GM18951 (cell line): ENCODE measurements around the gene EPHA8.

Experiments
- POLR2A ChIP-seq: IDR thresholded peaks from 4 replicates; pipeline ENCODE4 v1.6.1; 2011; ENCODE audit warnings: mild to moderate bottlenecking; ENCODE audit not compliant: insufficient read length, insufficient read depth; ENCODE audit errors: extremely low read depth
- in situ Hi-C: fragments of 300-500 bp; cut with MboI; formaldehyde crosslinking; loops from one replicate; pipeline ENCODE4 v1.12.0; 2022; ENCODE audit warnings: low sequenced_read_pairs, mixed read lengths, inconsistent platforms; ENCODE audit not compliant: unreplicated experiment

EPHA8 gene

DNA sequence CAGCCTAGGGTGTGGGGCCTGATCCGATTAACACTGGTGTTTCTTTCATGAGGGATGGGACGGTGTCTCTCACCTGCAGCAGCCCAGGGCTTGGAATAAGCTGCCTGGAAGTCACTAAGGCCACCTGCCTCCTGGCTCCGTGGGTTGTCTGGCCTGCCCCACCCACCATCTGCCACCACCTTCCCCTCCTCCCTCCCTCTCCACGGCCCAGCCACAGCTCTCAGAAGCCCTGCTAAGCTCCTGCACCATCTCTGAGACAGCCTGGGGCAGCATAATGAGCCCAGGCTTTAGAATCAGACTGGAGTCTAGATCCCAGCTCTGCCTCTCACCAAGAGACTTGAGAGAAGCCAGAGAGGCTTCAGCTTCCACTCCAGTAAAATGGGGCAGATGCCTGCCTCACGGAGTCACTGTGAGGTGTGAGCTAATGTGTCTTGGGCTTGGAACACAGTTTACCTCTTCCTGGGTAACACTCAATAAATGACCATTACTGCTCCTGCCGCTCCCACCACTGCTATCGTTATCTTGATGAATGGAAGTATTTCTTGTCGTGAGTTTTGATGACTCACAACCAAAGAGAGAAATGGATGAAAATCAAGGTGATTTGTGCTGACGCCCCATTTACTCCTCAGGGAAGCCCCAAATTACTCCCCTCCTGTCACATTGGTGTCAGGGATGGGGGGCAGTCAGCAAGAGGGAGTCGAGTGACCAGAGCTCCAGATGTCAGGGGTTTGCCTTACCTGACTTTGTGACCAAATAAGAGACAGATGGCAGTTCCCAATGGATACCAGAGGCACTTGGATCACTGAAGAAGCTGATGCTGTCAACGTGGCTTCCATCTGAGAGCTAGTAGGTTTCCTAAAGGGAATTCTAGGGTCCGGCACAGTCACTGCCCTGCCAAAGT lies 49.6 kb downstream of the EPHA8 start:
- in situ Hi-C loops, result no loop called here
- TF ChIP-seq POLR2A, result no peak

GRCh38 chr1:22613572-22613918 lies 50.3 kb downstream of the EPHA8 start:
- TF ChIP-seq POLR2A, result no peak
- in situ Hi-C loops, result no loop called here

DNA sequence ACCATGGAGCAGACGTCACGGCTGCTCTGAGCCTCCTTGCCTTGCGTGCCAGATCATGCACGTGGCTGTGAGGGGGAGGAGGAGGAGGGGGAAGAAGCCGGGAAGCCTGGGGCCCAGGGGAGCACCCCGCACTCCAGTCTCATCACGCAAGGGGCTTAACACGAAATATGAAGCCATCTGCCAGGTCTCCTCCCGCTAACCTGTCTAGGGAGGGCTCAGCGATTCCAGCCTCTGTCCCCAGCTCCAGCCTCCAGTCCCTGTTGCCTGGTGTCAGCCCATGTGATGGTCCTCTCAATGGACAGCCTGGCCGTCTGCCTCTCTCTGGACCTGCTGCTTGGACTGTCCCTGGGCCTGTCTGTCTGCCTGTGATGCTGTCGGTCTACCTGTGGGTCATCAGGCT lies 50.7 kb downstream of the EPHA8 start:
- no peak for TF ChIP-seq POLR2A
- in situ Hi-C loops, result no loop called here

GRCh38 chr1:22615886-22616285 lies 52.6 kb downstream of the EPHA8 start:
- no peak for TF ChIP-seq POLR2A
- in situ Hi-C loops, result no loop called here

DNA sequence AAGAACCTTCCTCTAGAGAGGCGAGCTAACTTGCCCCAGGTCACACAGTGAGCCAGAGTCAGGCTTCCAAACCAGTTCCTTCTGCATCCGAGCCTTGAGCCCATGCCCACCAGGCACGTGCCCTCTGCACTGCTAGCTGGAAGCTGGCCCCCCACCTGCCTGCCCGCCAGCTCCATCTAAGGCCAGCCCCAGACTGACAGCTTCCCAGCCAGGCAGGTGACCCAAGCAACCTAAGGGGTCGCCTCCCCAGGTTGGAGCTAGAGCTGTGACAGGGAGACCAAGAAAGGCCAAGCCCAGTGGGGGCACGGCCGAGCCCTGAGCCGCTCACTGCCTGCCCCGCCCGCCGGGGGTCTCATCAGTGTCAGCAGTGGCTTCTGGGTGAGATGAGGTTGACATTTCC lies 53.3 kb downstream of the EPHA8 start:
- TF ChIP-seq POLR2A, result no peak
- in situ Hi-C loops, result no loop called here

DNA sequence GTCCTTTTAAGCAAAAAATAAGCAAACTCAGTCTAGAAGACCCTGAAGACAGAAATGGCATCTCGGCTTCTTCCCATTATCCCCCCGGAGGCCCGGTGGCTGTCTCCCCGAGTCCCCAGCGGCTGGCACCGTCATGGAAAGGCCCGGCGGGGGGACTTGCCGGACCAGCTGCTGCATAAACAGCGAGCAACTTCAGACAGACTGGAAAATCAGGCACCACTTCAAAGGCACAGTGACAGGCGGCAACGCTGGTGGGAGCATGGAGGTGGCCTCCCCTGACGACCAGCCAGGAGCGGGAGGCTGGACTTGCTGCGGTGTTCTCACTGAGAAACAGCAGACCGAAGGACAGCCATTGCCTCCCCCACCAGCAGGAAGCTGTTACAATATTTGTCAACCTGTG lies 54.8 kb downstream of the EPHA8 start:
- no peak for TF ChIP-seq POLR2A
- in situ Hi-C loops, result no loop called here

DNA sequence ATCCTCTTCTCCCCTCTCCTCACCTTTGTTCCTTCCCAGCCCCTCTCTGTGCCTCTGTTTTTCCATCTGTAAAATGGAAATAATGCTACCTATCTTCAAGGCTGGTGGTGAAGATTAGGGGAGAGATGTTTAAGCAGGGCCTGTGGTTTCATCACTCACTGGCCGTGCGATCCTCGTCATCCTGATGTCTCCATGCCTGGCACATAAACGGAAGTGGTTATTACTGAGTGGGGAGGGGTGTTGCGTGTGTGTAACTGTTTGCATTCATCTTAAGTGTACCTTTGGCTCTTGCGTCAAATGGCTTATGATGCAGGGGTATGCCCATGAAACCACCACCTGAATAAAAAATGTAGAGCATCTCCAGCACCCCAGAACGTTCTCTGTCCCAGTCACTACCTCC lies 56.0 kb downstream of the EPHA8 start:
- TF ChIP-seq POLR2A, result no peak
- in situ Hi-C loops, result no loop called here

DNA sequence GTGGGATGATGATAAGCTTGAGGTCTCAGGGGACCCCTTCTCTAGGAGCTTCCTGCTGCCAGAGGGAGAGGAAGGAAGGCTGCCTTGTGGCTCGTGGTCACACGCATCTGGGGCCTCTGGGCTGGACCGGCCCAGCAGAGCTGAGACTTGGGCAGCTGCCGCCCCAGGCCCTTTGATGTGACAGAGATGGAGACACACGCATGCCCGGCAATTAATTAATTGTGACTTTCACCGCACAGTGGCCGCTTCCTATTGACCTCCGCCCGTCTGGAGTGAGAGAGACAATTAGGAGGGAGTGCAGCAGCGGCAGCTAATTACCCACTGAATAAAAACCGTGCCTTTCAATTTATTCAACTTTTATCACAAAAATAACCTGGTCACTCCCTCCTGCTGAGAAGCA lies 56.5 kb downstream of the EPHA8 start:
- in situ Hi-C loops, result no loop called here
- no peak for TF ChIP-seq POLR2A

- no peak for TF ChIP-seq POLR2A
- in situ Hi-C loops, result no loop called here
These were observed 58.5 kb downstream of the EPHA8 start for GRCh38 chr1:22621761-22622160.

DNA sequence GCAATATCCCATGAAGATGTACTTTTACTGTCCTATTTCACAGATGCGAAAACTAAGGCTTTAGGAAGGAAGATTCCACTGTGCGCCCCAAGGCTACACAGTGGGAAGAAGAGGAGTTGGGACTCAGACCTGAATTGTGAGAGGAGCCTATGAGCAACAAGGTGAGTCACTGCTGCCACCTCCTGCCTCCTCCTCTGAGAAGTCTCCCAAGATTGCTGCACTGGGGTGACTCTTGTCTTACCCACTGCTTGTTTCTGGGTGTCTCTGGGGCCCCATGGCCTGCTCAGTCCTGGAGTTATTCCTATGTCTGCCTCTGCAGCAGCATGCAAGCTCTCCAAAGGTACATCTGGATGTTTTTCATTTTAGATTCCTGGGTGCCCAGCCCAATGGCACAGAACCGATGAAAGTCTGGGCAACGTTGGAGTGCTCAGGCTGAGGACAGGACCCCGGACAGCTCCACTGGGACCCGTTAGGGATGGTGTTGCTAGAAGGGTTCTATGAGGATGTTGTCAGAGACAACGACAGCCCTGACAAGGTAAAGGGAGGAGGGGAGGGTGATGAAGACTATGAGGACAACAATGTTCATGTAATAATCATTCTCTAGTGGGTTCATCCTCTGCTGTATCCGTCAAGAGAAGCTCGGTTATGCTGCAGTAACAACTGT lies 62.1 kb downstream of the EPHA8 start:
- no peak for TF ChIP-seq POLR2A
- in situ Hi-C loops, result no loop called here

DNA sequence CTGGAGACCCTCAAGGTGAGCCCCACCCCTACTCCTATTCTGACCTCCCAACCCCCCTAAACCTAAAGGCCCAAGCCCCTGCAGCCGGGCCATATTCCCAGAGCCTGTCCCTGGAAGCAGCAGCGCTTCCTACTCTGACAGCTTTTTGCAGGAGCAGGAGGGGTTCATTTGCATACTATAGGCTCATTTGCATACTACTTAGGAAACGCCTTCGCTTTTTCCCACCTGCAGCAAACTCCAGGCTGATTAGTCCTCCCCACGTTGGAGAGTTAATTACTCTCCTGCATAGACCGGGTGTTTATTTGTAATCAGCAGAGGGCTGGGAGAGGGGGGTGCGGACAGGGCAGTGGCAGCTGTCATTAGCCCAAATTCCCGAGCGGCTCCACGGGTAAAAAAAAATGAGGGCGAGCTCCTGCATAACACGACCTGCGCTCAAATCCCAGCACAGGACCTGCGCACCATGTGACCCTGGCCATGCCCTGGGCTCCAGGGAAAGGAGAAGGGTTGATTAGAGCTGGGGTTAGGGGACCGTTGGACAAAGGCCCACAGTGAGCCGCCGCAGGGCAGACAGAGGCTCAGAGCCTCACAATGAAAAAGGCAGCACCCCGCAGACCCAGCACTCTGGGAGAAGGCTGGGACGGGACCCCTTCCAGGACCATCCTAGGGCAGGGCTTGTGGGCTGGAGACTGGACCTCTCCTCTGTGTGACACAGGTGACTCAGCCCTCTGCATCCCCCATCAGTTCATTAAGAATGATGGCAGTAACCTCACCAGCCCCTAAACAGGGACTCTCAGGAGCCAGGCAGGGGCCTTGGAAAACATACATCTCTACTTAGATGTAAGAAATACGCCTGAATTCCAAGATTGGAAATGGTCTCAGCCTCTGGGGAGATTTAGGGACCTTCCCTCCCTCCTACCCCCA lies 63.2 kb downstream of the EPHA8 start:
- in situ Hi-C loops, result no loop called here
- no peak for TF ChIP-seq POLR2A

GRCh38 chr1:22627331-22627730 lies 64.0 kb downstream of the EPHA8 start:
- in situ Hi-C loops, result no loop called here
- TF ChIP-seq POLR2A, result no peak

DNA sequence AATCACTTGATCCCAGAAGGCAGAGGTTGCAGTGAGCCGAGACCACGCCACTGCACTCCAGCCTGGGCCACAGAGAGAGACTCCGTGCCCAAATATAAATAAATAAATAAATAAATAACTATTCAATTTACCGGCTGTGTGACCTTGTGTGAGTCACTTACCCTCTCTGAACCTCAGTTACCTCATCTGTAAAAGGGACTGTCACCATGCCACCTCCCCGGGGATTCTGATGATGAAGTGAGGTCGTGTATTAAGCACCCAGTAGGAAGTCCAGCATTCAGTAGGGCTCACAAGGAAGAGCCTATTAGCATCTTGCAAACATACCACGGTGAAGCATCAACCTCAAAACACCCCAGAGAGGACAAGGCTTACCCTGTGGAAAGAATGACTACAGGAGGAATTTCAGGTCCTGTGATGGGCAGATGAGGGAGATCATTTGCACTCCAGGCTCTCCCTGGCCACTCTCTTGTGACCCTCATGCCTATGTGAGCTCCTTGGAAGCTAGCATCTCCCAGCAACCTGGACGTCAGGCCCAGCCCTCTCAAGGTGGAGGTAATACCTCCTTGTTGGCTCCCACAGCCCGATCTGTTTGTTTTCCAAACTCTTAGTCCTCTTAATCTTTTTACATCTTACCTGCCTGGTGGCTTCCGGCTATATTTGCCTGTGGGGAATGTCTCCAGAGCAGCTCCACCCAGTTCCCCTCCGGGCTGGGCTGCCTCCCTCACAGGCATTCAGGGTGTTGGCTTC lies 65.6 kb downstream of the EPHA8 start:
- in situ Hi-C loops, result no loop called here
- no peak for TF ChIP-seq POLR2A

- no peak for TF ChIP-seq POLR2A
- in situ Hi-C loops, result no loop called here
These were observed 66.6 kb downstream of the EPHA8 start for GRCh38 chr1:22629886-22630285.
